CD8-positive, alpha-beta memory T cell (primary cell): ENCODE measurements around the gene RSPRY1. TPM values are rescaled to one million over a fixed set of nuclear protein-coding genes. Genes with fewer than 3 reads are reported as not detected.

ENCODE experiments used
- CTCF ChIA-PET: fragments of 350-600 bp; sonication (Branson Sonifier 250); formaldehyde crosslinking; loops from one replicate; lab custom pipeline; 2021; ENCODE audit warnings: antibody characterized with exemption; lab: Charles Lee
- POLR2A ChIA-PET: fragments of 350-600 bp; sonication (Branson Sonifier 250); formaldehyde crosslinking; loops from one replicate; lab custom pipeline; 2021; ENCODE audit warnings: antibody characterized with exemption; lab: Charles Lee
- DNase-seq, 5 donors: peaks; one replicate each; pipeline versions ENCODE4 v3.0.0 to v3.0.0-alpha.2; 2020 to 2022; ENCODE audit warnings: mixed read lengths in 1 of 5
- H3K27ac ChIP-seq: one replicate; pipeline ENCODE4 v1.7.0; 2013; ENCODE audit warnings: low read depth, mild to moderate bottlenecking, low read length, moderate library complexity
- H3K27me3 ChIP-seq: 2 replicates; pipeline ENCODE4 v1.7.0; 2013; ENCODE audit warnings: low read length, mild to moderate bottlenecking; ENCODE audit not compliant: insufficient read depth, poor library complexity, severe bottlenecking
- H3K36me3 ChIP-seq: 2 replicates; pipeline ENCODE4 v1.7.0; 2013; ENCODE audit warnings: mild to moderate bottlenecking, low read length, moderate library complexity; ENCODE audit not compliant: insufficient read depth
- H3K4me1 ChIP-seq: 2 replicates; pipeline ENCODE4 v1.7.0; 2013; ENCODE audit warnings: mild to moderate bottlenecking, low read length, moderate library complexity; ENCODE audit not compliant: insufficient read depth
- H3K4me3 ChIP-seq: 2 replicates; pipeline ENCODE4 v1.7.0; 2013; ENCODE audit warnings: mild to moderate bottlenecking, low read length
- H3K9me3 ChIP-seq: 2 replicates; pipeline ENCODE4 v1.7.0; 2013; ENCODE audit warnings: mild to moderate bottlenecking, low read length
- H3K27ac Mint-ChIP-seq, 8 donors: one replicate each; pipeline ENCODE4 v1.8.0; 2020 to 2021; ENCODE audit warnings: mixed read lengths in 8 of 8, mild to moderate bottlenecking in 6 of 8, inconsistent platforms in 3 of 8, moderate library complexity in 3 of 8
- H3K27me3 Mint-ChIP-seq, 2 donors: one replicate each; pipeline ENCODE4 v1.8.0; 2020 to 2021; ENCODE audit warnings: mixed read lengths in 2 of 2, mild to moderate bottlenecking in 1 of 2, moderate library complexity in 1 of 2
- H3K36me3 Mint-ChIP-seq, 3 donors: one replicate each; pipeline ENCODE4 v1.8.0; 2020 to 2021; ENCODE audit warnings: mixed read lengths in 3 of 3, inconsistent platforms in 1 of 3, mild to moderate bottlenecking in 1 of 3
- H3K4me1 Mint-ChIP-seq, 3 donors: one replicate each; pipeline ENCODE4 v1.8.0; 2020 to 2021; ENCODE audit warnings: mixed read lengths in 3 of 3, inconsistent platforms in 1 of 3, mild to moderate bottlenecking in 1 of 3
- H3K4me3 Mint-ChIP-seq, 7 donors: one replicate each; pipeline ENCODE4 v1.8.0; 2020 to 2021; ENCODE audit warnings: mixed read lengths in 7 of 7, mild to moderate bottlenecking in 6 of 7, moderate library complexity in 4 of 7, inconsistent platforms in 2 of 7
- H3K9me3 Mint-ChIP-seq, 5 donors: one replicate each; pipeline ENCODE4 v1.8.0; 2020 to 2022; ENCODE audit warnings: mixed read lengths in 5 of 5, mild to moderate bottlenecking in 3 of 5, moderate library complexity in 2 of 5, inconsistent platforms in 1 of 5
- polyA plus RNA-seq: library from polyadenylated mRNA; unstranded; fragments of 300-500 nt; fragmentation: Illumina TruSeq; gene quantifications from one replicate; pipeline ENCODE4 v1.2.3, GENCODE V29; 2021
- total RNA-seq, 2 experiments: library from RNA; stranded (reverse); gene quantifications; one replicate each; pipeline ENCODE4 v1.2.3, GENCODE V29; 2021

Gene RSPRY1
- total RNA-seq (10 to 100 TPM; 33.3 to 36.6 TPM), polyA plus RNA-seq (41.0 TPM)

- H3K9me3 Mint-ChIP-seq, result no peaks in the 10 kb centered on the region
- Histone ChIP-seq H3K36me3 (no peaks in the 10 kb centered on the region), H3K27me3 (no peaks in the 10 kb centered on the region), H3K4me3 (peak within 1 kb of the TSS; percentile 85), H3K4me1 (peaks cover 21% of the 10 kb centered on the region), H3K9me3 (no peaks in the 10 kb centered on the region), H3K27ac (peak within 1 kb of the TSS; percentile 83)
- peaks cover 0 to 30% (median 0%) of the 10 kb centered on the region in 3 donors for H3K36me3 Mint-ChIP-seq
- DNase-seq, result peak; percentile 95 to 100 (median 99)
- ChIA-PET POLR2A (interaction anchor here (0.5 to 1.7 kb wide), 14 partner anchors 11 to 737 kb away, joined by 3 to 17 read pairs (median 4); partner anchors contain the start of genes HERPUD1 and NLRC5), CTCF (interaction anchor here (0.7 to 2.2 kb wide), 4 partner anchors 93 to 222 kb away, joined by 3 to 8 read pairs (median 6); partner anchors contain the start of gene CPNE2)
- peak within 1 kb of the TSS; percentile 92 to 98 (median 94) for H3K4me3 Mint-ChIP-seq
- peaks cover 48 to 76% (median 59%) of the 10 kb centered on the region in 3 donors for H3K4me1 Mint-ChIP-seq
- H3K27me3 Mint-ChIP-seq, result peaks cover 0 to 3% of the 10 kb centered on the region in 2 donors
- peak within 1 kb of the TSS; percentile 91 to 98 (median 95) for H3K27ac Mint-ChIP-seq
These were observed at the start of gene RSPRY1, which contains the start of gene PSME3IP1 for GRCh38 chr16:57185945-57186871. RSPRY1 (plus strand) TSS chr16:57186329; CDS start chr16:57204659, 18,330 bp downstream. PSME3IP1 (minus strand) TSS chr16:57186039; CDS start chr16:57173854, 12,185 bp downstream.

- H3K27ac Mint-ChIP-seq, result peak overlapping the region in 7 of 8 donors; percentile 17 to 85 (median 58)
- Histone ChIP-seq H3K27ac (no peak overlapping the region), H3K9me3 (no peaks in the 10 kb centered on the region), H3K4me3 (no peak overlapping the region), H3K27me3 (no peaks in the 10 kb centered on the region), H3K4me1 (peaks cover 70% of the 10 kb centered on the region), H3K36me3 (no peaks in the 10 kb centered on the region)
- H3K9me3 Mint-ChIP-seq, result no peaks in the 10 kb centered on the region
- H3K27me3 Mint-ChIP-seq, result no peaks in the 10 kb centered on the region
- no peak for DNase-seq
- peaks cover 76 to 94% (median 83%) of the 10 kb centered on the region in 3 donors for H3K4me1 Mint-ChIP-seq
- ChIA-PET CTCF (interaction anchor here (0.9 to 1.2 kb wide), 2 partner anchors 9 to 17 kb away, joined by 3 read pairs; no protein-coding TSS in a partner anchor), POLR2A (no interaction called here)
- H3K36me3 Mint-ChIP-seq, result peaks cover 6 to 15% (median 9%) of the 10 kb centered on the region in 3 donors
- no peak overlapping the region for H3K4me3 Mint-ChIP-seq
These were observed 49.1 kb upstream of the RSPRY1 start for GRCh38 chr16:57137043-57137442.

- no peaks in the 10 kb centered on the region for H3K36me3 ChIP-seq
- no peaks in the 10 kb centered on the region for H3K9me3 ChIP-seq
- Mint-ChIP-seq H3K36me3 (peaks cover 6 to 16% (median 9%) of the 10 kb centered on the region in 3 donors), H3K4me1 (peaks cover 76 to 94% (median 83%) of the 10 kb centered on the region in 3 donors), H3K4me3 (peak overlapping the region in 2 of 7 donors; percentile 71 to 86), H3K27ac (peak overlapping the region; percentile 57 to 90 (median 86)), H3K27me3 (no peaks in the 10 kb centered on the region), H3K9me3 (no peaks in the 10 kb centered on the region)
- DNase-seq, result no peak
- CTCF ChIA-PET, result interaction anchor here (1.2 kb wide), 1 partner anchor 18 kb away, joined by 3 read pairs; no protein-coding TSS in a partner anchor
- no peak overlapping the region for H3K27ac ChIP-seq
- no peaks in the 10 kb centered on the region for H3K27me3 ChIP-seq
- H3K4me1 ChIP-seq, result peaks cover 70% of the 10 kb centered on the region
- no peak overlapping the region for H3K4me3 ChIP-seq
- POLR2A ChIA-PET, result interaction anchor here (0.9 kb wide), 1 partner anchor 48 kb away, joined by 3 read pairs; the partner anchor contains the start of genes PSME3IP1 and RSPRY1
These were observed 48.4 kb upstream of the RSPRY1 start for GRCh38 chr16:57137566-57138273.

- Histone ChIP-seq H3K4me1 (peaks cover 70% of the 10 kb centered on the region), H3K9me3 (no peaks in the 10 kb centered on the region), H3K27ac (no peak overlapping the region), H3K36me3 (no peaks in the 10 kb centered on the region), H3K27me3 (no peaks in the 10 kb centered on the region), H3K4me3 (no peak overlapping the region)
- Mint-ChIP-seq H3K4me3 (peak overlapping the region in 4 of 7 donors; percentile 12 to 86 (median 56)), H3K9me3 (no peaks in the 10 kb centered on the region), H3K27ac (peak overlapping the region; percentile 57 to 90 (median 86)), H3K4me1 (peaks cover 71 to 92% (median 78%) of the 10 kb centered on the region in 3 donors), H3K36me3 (peaks cover 6 to 16% (median 9%) of the 10 kb centered on the region in 3 donors), H3K27me3 (no peaks in the 10 kb centered on the region)
- CTCF ChIA-PET, result interaction anchor here (1.0 to 1.2 kb wide), 2 partner anchors 19 to 55 kb away, joined by 3 read pairs; no protein-coding TSS in a partner anchor
- POLR2A ChIA-PET, result interaction anchor here (0.9 kb wide), 1 partner anchor 48 kb away, joined by 3 read pairs; the partner anchor contains the start of genes PSME3IP1 and RSPRY1
- no peak for DNase-seq
These were observed 47.7 kb upstream of the RSPRY1 start for GRCh38 chr16:57138281-57138935.

- no peak overlapping the region for H3K27ac ChIP-seq
- Mint-ChIP-seq H3K4me1 (peaks cover 50 to 66% (median 53%) of the 10 kb centered on the region in 3 donors), H3K36me3 (peaks cover 6 to 22% (median 9%) of the 10 kb centered on the region in 3 donors), H3K4me3 (peak overlapping the region in 4 of 7 donors; percentile 36 to 71 (median 56)), H3K27me3 (no peaks in the 10 kb centered on the region), H3K9me3 (no peaks in the 10 kb centered on the region), H3K27ac (peak overlapping the region in 7 of 8 donors; percentile 50 to 95 (median 88))
- no peaks in the 10 kb centered on the region for H3K36me3 ChIP-seq
- no peaks in the 10 kb centered on the region for H3K9me3 ChIP-seq
- no peaks in the 10 kb centered on the region for H3K27me3 ChIP-seq
- DNase-seq, result no peak
- CTCF ChIA-PET, result interaction anchor here (1.2 to 1.7 kb wide), 4 partner anchors 14 to 57 kb away, joined by 4 to 6 read pairs (median 4); partner anchors contain the start of gene CPNE2
- no peak overlapping the region for H3K4me3 ChIP-seq
- peaks cover 57% of the 10 kb centered on the region for H3K4me1 ChIP-seq
- POLR2A ChIA-PET, result interaction anchor here (0.6 to 0.7 kb wide), 2 partner anchors 45 to 577 kb away, joined by 3 read pairs; partner anchors contain the start of genes PSME3IP1 and RSPRY1
These were observed 45.0 kb upstream of the RSPRY1 start for GRCh38 chr16:57140931-57141668.

GRCh38 chr16:57141822-57142631 lies 44.1 kb upstream of the RSPRY1 start:
- no peaks in the 10 kb centered on the region for H3K36me3 ChIP-seq
- H3K27me3 ChIP-seq, result no peaks in the 10 kb centered on the region
- peak overlapping the region; percentile 5 for H3K27ac ChIP-seq
- ChIA-PET POLR2A (interaction anchor here (0.6 to 0.7 kb wide), 2 partner anchors 44 to 578 kb away, joined by 3 read pairs; partner anchors contain the start of genes PSME3IP1 and RSPRY1), CTCF (interaction anchor here (1.2 to 1.7 kb wide), 4 partner anchors 15 to 58 kb away, joined by 4 to 6 read pairs (median 4); partner anchors contain the start of gene CPNE2)
- H3K9me3 Mint-ChIP-seq, result no peaks in the 10 kb centered on the region
- H3K4me3 ChIP-seq, result peak overlapping the region; percentile 40
- no peaks in the 10 kb centered on the region for H3K9me3 ChIP-seq
- peak in 1 of 5 donors; percentile 49 for DNase-seq
- H3K4me1 Mint-ChIP-seq, result peaks cover 45 to 59% (median 49%) of the 10 kb centered on the region in 3 donors
- H3K4me1 ChIP-seq, result peaks cover 52% of the 10 kb centered on the region
- H3K27ac Mint-ChIP-seq, result peak overlapping the region; percentile 50 to 95 (median 88)
- H3K4me3 Mint-ChIP-seq, result peak overlapping the region in 6 of 7 donors; percentile 29 to 78 (median 66)
- H3K36me3 Mint-ChIP-seq, result peaks cover 6 to 26% (median 9%) of the 10 kb centered on the region in 3 donors
- no peaks in the 10 kb centered on the region for H3K27me3 Mint-ChIP-seq
